Cardiac muscle cell (in vitro differentiated cells and primary cell): ENCODE measurements around the gene WNT10A. TPM values are rescaled to one million over a fixed set of nuclear protein-coding genes. Genes with fewer than 3 reads are reported as not detected.

Experiments
- DNase-seq, 2 donors: peaks; one replicate each; pipeline versions ENCODE4 v3.0.0 to v3.0.0-alpha.2; 2010 to 2017; ENCODE audit warnings: low read depth in 1 of 2, low spot score in 1 of 2
- H3K27ac ChIP-seq: fragments of 200-600 bp; sonication (generic); 2 replicates; pipeline ENCODE4 v1.5.1; 2016
- H3K27me3 ChIP-seq: fragments of 200-600 bp; sonication (generic); 2 replicates; pipeline ENCODE4 v1.6.0; 2016; ENCODE audit warnings: control low read depth
- H3K36me3 ChIP-seq: fragments of 200-600 bp; sonication (generic); 2 replicates; pipeline ENCODE4 v1.5.1; 2016; ENCODE audit warnings: control low read depth
- H3K4me1 ChIP-seq: fragments of 200-600 bp; sonication (generic); 2 replicates; pipeline ENCODE4 v1.8.1; 2017; ENCODE audit warnings: low read depth, mild to moderate bottlenecking, mixed run types
- H3K4me3 ChIP-seq: fragments of 200-600 bp; sonication (generic); 2 replicates; pipeline ENCODE4 v1.5.1; 2016; ENCODE audit warnings: mild to moderate bottlenecking
- H3K9me3 ChIP-seq: fragments of 200-600 bp; sonication (generic); 2 replicates; pipeline ENCODE4 v1.5.1; 2017; ENCODE audit warnings: low read depth, mild to moderate bottlenecking, control low read depth
- CTCF ChIP-seq: IDR thresholded peaks from 2 replicates; pipeline ENCODE4 v1.5.1; 2012; ENCODE audit warnings: low read depth, mild to moderate bottlenecking, low read length
- polyA plus RNA-seq: library from polyadenylated mRNA; unstranded; fragments of >200 nt; fragmentation: Nextera tagmentation; extraction: Ambion mirVana; gene quantifications from 2 replicates; pipeline ENCODE4 v1.2.1, GENCODE V29; 2016
- total RNA-seq: library from RNA; depleted of rRNA; stranded (reverse); fragments of >200 nt; gene quantifications from 2 replicates; pipeline ENCODE4 v1.2.3, GENCODE V29; 2016

WNT10A gene
- total and polyA plus RNA-seq, 2 experiments from 2014 or later: not detected

DNA sequence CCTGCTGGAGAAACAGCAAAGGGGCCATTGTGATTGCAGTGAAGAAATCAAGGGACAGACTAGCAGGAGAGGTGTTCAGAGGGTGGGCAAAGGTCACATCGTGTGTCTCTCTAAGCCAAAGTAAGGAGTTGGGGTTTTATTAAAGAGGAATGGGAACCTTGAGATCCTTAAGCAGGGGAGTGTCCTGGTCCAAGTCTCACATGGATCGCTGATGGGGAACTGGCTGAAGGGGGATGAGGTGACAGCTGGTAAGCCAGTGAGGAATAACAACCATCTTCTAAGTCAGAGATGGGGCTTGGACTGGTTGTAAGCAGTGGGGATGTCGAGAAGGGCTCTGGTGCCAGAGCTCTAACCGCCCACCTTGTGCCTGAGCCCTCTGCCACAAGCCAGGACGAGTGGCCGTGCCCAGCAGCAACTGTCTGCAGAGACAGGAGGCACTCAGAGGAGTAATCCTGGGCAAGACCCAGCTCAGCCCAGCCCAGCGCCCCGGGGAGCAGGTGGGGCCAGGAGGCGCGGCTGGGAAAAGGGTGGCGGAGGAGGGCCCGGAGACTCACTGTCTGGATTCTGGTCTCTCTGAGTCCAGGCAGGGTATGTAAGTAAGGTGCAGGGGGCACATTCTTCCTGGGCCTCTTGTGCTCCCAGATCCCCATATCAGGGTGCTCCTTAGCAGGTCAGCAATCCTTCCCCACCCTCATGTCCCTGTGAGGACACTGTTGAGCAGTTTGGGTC is 13.7 kb downstream of the WNT10A start:
- Histone ChIP-seq H3K9me3 (no peaks in the 10 kb centered on the region), H3K27ac (no peak overlapping the region), H3K4me1 (no peaks in the 10 kb centered on the region), H3K27me3 (peaks cover 100% of the 10 kb centered on the region), H3K4me3 (no peak overlapping the region), H3K36me3 (no peaks in the 10 kb centered on the region)
- DNase-seq: no peak
- no peak for TF ChIP-seq CTCF

DNA sequence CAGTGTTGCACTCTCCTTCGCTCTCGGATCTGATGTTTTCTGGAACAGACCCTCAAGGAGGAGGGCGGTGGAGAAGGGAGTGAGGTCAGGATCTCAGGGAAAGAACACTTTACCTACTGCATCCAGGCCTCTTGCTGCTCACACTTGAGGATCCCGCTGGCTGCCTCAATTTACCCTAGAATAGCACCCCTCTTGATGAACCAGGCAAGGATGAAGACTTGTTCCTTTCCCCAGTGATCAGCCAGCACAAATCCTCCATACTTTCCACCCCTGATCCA is 14.2 kb downstream of the WNT10A start:
- Histone ChIP-seq H3K4me3 (no peak overlapping the region), H3K36me3 (no peaks in the 10 kb centered on the region), H3K27me3 (peaks cover 100% of the 10 kb centered on the region), H3K9me3 (no peaks in the 10 kb centered on the region), H3K4me1 (no peaks in the 10 kb centered on the region), H3K27ac (no peak overlapping the region)
- no peak for DNase-seq
- TF ChIP-seq CTCF: no peak

- Histone ChIP-seq H3K4me3 (no peak overlapping the region), H3K27ac (no peak overlapping the region), H3K36me3 (no peaks in the 10 kb centered on the region), H3K4me1 (no peaks in the 10 kb centered on the region), H3K9me3 (no peaks in the 10 kb centered on the region), H3K27me3 (peaks cover 100% of the 10 kb centered on the region)
- no peak for DNase-seq
- TF ChIP-seq CTCF: no peak
Observed at GRCh38 chr2:218895326-218895725, 14.7 kb downstream of the WNT10A start.

DNA sequence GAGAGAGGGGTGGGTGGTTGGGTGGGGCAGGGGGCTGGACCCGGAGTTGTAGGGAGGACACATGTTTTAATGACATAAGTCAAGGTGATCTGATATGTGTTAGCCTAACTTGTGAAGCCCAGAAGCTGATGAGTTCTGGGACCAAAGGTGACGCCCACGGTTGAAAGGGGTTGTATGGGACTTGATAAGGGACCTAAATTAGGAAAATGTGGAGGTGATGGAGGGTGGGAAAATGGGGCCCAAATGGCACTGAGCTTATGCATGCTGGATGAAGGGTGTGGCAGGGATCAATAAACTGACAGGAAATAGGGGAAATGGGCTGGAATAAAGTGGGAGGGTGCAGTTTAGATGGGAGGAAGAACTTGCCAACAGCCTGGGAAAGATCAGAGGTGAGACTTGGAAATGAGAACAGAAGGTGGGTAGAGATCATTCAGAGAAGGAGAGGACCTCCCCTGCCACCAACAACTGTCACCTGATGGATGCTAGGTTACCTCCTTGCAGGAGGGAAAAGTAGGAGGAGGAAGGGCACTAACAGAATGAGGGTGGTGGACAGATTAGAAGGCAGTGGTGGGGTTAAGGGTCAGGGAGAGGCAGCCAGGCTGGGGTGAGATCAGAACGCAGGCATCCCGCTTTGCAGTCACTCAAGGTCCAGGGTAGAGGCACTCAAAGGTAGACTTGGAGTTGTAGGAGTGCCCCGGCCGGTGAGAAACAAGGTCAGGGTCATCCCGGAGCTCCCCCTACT is 15.3 kb downstream of the WNT10A start:
- no peaks in the 10 kb centered on the region for H3K4me1 ChIP-seq
- no peak overlapping the region for H3K27ac ChIP-seq
- peaks cover 100% of the 10 kb centered on the region for H3K27me3 ChIP-seq
- no peak for TF ChIP-seq CTCF
- no peak for DNase-seq
- no peak overlapping the region for H3K4me3 ChIP-seq
- no peaks in the 10 kb centered on the region for H3K9me3 ChIP-seq
- no peaks in the 10 kb centered on the region for H3K36me3 ChIP-seq

DNA sequence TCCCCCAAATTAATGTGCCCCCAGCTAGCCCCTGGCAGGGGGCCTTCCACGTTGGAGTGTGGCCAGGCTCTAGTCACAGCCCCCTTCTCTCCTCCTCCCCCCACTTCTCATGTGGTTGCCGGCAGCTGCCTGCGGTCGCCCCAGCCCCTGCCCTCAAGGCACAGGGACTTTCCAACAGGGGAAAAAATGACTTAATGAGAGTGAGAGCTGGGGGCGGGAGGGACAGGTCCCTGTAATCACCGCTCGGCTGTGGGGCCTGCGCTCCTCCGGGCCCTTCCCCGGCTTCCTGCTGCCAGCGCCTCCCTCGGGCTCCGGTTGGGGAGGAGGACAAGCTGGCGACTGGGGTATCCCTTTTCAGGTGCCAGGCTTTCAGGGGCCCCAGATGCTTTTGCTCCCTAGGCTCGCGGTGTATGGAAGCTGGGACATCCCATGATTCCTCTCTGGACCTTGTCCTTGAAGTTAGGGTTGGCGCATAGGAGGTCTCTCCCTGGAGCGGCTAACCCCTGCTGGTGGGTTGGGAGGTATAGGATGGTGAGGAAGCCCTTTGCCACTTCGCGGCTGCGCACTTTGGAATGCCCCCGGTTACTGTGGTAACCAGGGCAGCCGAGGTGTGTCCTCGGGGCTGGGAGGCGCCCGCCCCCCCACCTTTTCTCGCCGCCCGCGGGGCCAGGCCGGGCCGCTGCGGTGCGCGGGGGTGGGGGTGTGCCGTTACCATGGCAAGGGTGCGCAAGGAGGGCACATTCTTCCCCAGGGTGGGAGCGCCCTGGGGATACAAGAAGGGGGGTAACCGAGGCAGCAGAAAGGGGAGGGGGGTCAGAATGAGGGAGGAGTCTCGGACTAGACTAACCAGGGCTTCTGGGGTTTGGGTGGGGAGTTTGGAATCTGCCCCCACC is 16.1 kb downstream of the WNT10A start:
- peak; percentile 6 for TF ChIP-seq CTCF
- peaks cover 100% of the 10 kb centered on the region for H3K27me3 ChIP-seq
- H3K27ac ChIP-seq: no peak overlapping the region
- H3K9me3 ChIP-seq: no peaks in the 10 kb centered on the region
- no peaks in the 10 kb centered on the region for H3K36me3 ChIP-seq
- DNase-seq: no peak
- H3K4me3 ChIP-seq: no peak overlapping the region
- H3K4me1 ChIP-seq: no peaks in the 10 kb centered on the region
